GM21515 (cell line): ENCODE results near the gene GET4.

Source experiments
- ATAC-seq: cut with Tn5 transposase; IDR thresholded peaks from one replicate; pipeline ENCODE4 v1.9.1; 2021; ENCODE audit not compliant: unreplicated experiment

Gene GET4

DNA sequence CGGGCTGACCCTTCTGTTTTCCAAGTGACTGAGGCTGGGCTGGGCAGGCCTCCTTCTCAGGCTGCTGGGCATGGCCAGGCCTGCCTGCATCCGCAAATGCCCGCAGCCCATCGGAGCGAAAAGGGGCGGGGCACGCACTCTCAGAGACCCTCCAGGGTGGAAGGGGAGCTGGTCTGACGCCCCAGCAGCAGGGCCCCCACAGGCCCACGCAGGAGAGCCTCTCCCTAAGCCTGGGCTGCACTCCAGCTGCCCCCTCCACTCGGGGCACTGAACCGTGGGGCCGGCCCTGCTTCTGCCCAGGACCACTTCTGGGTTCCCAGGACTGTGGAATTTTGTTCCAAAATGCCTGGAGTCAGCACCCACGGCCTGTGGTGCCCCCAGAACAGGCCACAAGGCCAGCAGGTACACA, 68.8 kb downstream of the GET4 start:
- no peak for ATAC-seq

DNA sequence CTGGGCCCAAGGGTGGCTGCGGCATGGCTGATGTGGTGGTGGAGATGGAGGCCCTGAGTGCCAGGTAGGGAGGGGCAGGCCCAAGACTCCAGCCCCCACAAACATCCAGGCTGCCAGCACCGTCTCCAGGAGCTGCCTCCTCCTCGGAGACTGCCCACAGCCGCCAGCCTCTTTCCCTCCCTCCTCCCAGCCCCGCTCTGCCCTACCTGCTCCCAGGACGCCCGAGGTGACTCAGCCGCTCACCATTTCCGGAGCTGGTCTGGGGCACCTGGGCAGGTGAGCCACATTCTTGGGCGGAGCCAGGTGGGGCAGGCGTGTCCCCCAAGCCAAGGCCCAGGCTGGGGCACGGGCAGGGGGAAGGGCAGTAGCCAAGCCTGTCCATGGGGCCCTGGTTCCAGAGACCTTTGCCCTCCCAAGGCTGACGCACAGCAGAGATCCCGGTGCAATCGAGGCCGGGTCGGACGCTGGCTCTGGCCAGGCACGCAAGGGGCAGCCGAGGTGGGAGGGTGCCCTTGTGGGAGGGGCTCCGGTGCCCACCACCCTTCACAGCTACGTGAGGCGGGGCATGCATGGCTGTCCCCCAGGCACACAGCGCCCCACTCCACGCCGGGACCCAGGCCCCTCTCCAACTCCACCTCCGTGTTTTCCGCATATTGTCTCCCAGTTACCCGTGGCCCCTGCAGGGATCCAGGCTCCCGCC, 69.4 kb downstream of the GET4 start:
- ATAC-seq: no peak
